H9 (cell line): Measurements from ENCODE around the gene TXNRD1. TPM values are rescaled to one million over a fixed set of nuclear protein-coding genes. Genes with fewer than 3 reads are reported as not detected.

Experiments used
- DNase-seq: peaks from one replicate; pipeline ENCODE4 v3.0.0-alpha.2; 2017
- H2AFZ ChIP-seq: one replicate; pipeline ENCODE4 v1.6.1; 2013; ENCODE audit warnings: mild to moderate bottlenecking, low read length, control low read depth, moderate library complexity
- H2AK5ac ChIP-seq: 2 replicates; pipeline ENCODE4 v1.6.1; 2013; ENCODE audit warnings: low read length, control low read depth, mixed read lengths; ENCODE audit not compliant: insufficient read length
- H2BK120ac ChIP-seq: one replicate; pipeline ENCODE4 v1.6.1; 2013; ENCODE audit warnings: low read depth, mild to moderate bottlenecking, low read length, control low read depth, inconsistent platforms; ENCODE audit not compliant: poor library complexity, severe bottlenecking
- H2BK12ac ChIP-seq: 2 replicates; pipeline ENCODE4 v1.6.1; 2013; ENCODE audit warnings: low read length, control low read depth, mixed read lengths, low read depth; ENCODE audit not compliant: insufficient read length
- H2BK15ac ChIP-seq: 2 replicates; pipeline ENCODE4 v1.6.1; 2013; ENCODE audit warnings: low read depth, low read length, control low read depth
- H2BK20ac ChIP-seq: one replicate; pipeline ENCODE4 v1.6.1; 2013; ENCODE audit warnings: low read depth, mild to moderate bottlenecking, low read length, control low read depth, inconsistent platforms; ENCODE audit not compliant: poor library complexity, severe bottlenecking
- H2BK5ac ChIP-seq: 2 replicates; pipeline ENCODE4 v1.6.1; 2013; ENCODE audit warnings: low read length, control low read depth, mixed read lengths; ENCODE audit not compliant: insufficient read length
- H3K14ac ChIP-seq: 2 replicates; pipeline ENCODE4 v1.6.1; 2013; ENCODE audit warnings: low read length, control low read depth; ENCODE audit not compliant: insufficient read depth
- H3K18ac ChIP-seq: 2 replicates; pipeline ENCODE4 v1.6.1; 2013; ENCODE audit warnings: low read depth, mild to moderate bottlenecking, mixed read lengths, low read length, control low read depth; ENCODE audit not compliant: insufficient read length
- H3K23ac ChIP-seq: 2 replicates; pipeline ENCODE4 v1.6.1; 2013; ENCODE audit warnings: low read length, control low read depth, mixed read lengths, low read depth; ENCODE audit not compliant: insufficient read length
- H3K23me2 ChIP-seq: 2 replicates; pipeline ENCODE4 v1.6.1; 2013; ENCODE audit warnings: low read depth, mild to moderate bottlenecking, mixed read lengths, low read length, control low read depth; ENCODE audit not compliant: insufficient read length, poor library complexity, severe bottlenecking
- H3K27ac ChIP-seq: 2 replicates; pipeline ENCODE4 v1.5.1; 2013; ENCODE audit warnings: low read length, control low read depth, mixed read lengths, low read depth; ENCODE audit not compliant: insufficient read length
- H3K27me3 ChIP-seq: 2 replicates; pipeline ENCODE4 v1.6.1; 2013; ENCODE audit warnings: low read length, control low read depth, inconsistent platforms; ENCODE audit not compliant: insufficient read depth
- H3K4ac ChIP-seq: 2 replicates; pipeline ENCODE4 v1.6.1; 2013; ENCODE audit warnings: low read depth, mild to moderate bottlenecking, control low read depth, inconsistent platforms, low read length, moderate library complexity
- H3K4me1 ChIP-seq: 2 replicates; pipeline ENCODE4 v1.6.1; 2013; ENCODE audit warnings: low read length, control low read depth, inconsistent platforms; ENCODE audit not compliant: insufficient read depth
- H3K4me2 ChIP-seq: 2 replicates; pipeline ENCODE4 v1.6.1; 2013; ENCODE audit warnings: low read length, control low read depth, mixed read lengths; ENCODE audit not compliant: insufficient read length, insufficient read depth
- H3K56ac ChIP-seq: 2 replicates; pipeline ENCODE4 v1.6.1; 2013; ENCODE audit warnings: low read depth, mild to moderate bottlenecking, mixed read lengths, low read length, control low read depth; ENCODE audit not compliant: insufficient read length
- H3K79me1 ChIP-seq: 2 replicates; pipeline ENCODE4 v1.6.1; 2013; ENCODE audit warnings: low read depth, mild to moderate bottlenecking, moderate library complexity, low read length, control low read depth, inconsistent platforms; ENCODE audit not compliant: insufficient read depth, poor library complexity, severe bottlenecking
- H3K79me2 ChIP-seq: 2 replicates; pipeline ENCODE4 v1.6.1; 2013; ENCODE audit warnings: low read length, control low read depth, inconsistent platforms; ENCODE audit not compliant: insufficient read depth
- H3K9ac ChIP-seq: 2 replicates; pipeline ENCODE4 v1.6.1; 2013; ENCODE audit warnings: low read length, control low read depth, mixed read lengths; ENCODE audit not compliant: insufficient read length; ENCODE audit errors: extremely low read depth
- H3K9me3 ChIP-seq: one replicate; pipeline ENCODE4 v1.6.1; 2013; ENCODE audit warnings: low read depth, low read length, inconsistent platforms; ENCODE audit not compliant: control insufficient read depth
- H3T11ph ChIP-seq: one replicate; pipeline ENCODE4 v1.6.1; 2013; ENCODE audit warnings: mild to moderate bottlenecking, low read length, control low read depth, inconsistent platforms
- H4K20me1 ChIP-seq: one replicate; pipeline ENCODE4 v1.6.1; 2013; ENCODE audit not compliant: control insufficient read depth, insufficient read length, insufficient read depth
- H4K5ac ChIP-seq: 2 replicates; pipeline ENCODE4 v1.6.1; 2013; ENCODE audit warnings: low read depth, mild to moderate bottlenecking, mixed read lengths, low read length, control low read depth; ENCODE audit not compliant: insufficient read length
- H4K8ac ChIP-seq: replicated peaks from 2 replicates; pipeline ENCODE4 v1.6.1; 2013; ENCODE audit warnings: low read length, control low read depth, mixed read lengths, low read depth; ENCODE audit not compliant: insufficient read length
- H4K91ac ChIP-seq: 2 replicates; pipeline ENCODE4 v1.6.1; 2013; ENCODE audit warnings: low read depth, mild to moderate bottlenecking, moderate library complexity, mixed read lengths, low read length, control low read depth; ENCODE audit not compliant: insufficient read length
- H3K27ac Mint-ChIP-seq, 3 experiments: 2 replicates in 2 of 3; 3 replicates in 1 of 3; pipeline ENCODE4 v1.8.0; 2020 to 2021; ENCODE audit warnings: mixed read lengths in 3 of 3, mild to moderate bottlenecking in 1 of 3, moderate library complexity in 1 of 3
- H3K27me3 Mint-ChIP-seq: 2 replicates; pipeline ENCODE4 v1.8.0; 2021; ENCODE audit warnings: low read depth, mild to moderate bottlenecking, moderate library complexity, mixed read lengths
- H3K36me3 Mint-ChIP-seq, 3 experiments: 2 replicates in 2 of 3; 3 replicates in 1 of 3; pipeline ENCODE4 v1.8.0; 2020 to 2021; ENCODE audit warnings: low read depth in 3 of 3, mixed read lengths in 3 of 3; ENCODE audit not compliant: insufficient read depth in 1 of 3
- H3K4me1 Mint-ChIP-seq, 2 experiments: 2 replicates each; pipeline ENCODE4 v1.8.0; 2020; ENCODE audit warnings: mixed read lengths in 2 of 2
- H3K4me3 Mint-ChIP-seq, 2 experiments: 2 replicates in 1 of 2; 3 replicates in 1 of 2; pipeline ENCODE4 v1.8.0; 2020 to 2021; ENCODE audit warnings: mild to moderate bottlenecking in 2 of 2, mixed read lengths in 2 of 2, moderate library complexity in 1 of 2
- H3K9me3 Mint-ChIP-seq, 2 experiments: 2 replicates in 1 of 2; 3 replicates in 1 of 2; pipeline ENCODE4 v1.8.0; 2020; ENCODE audit warnings: mild to moderate bottlenecking in 2 of 2, mixed read lengths in 2 of 2, moderate library complexity in 1 of 2
- CTCF ChIP-seq: fragments of 200-600 bp; sonication (generic); conservative IDR thresholded peaks from 3 replicates; pipeline ENCODE4 v1.8.0; 2021; ENCODE audit warnings: antibody characterized with exemption, mild to moderate bottlenecking
- WGBS: extraction: QIAGEN DNeasy Blood & Tissue Kit; methylation state at CpG from one replicate; pipeline ENCODE4 v1.1.7; 2013; ENCODE audit warnings: missing lambda C conversion rate, low lambda C conversion rate, mixed read lengths; ENCODE audit not compliant: insufficient read length; ENCODE audit errors: extremely low coverage; 5-methylcytosine and 5-hydroxymethylcytosine counted together
- total RNA-seq: library from RNA; stranded (reverse); gene quantifications from 2 replicates; pipeline ENCODE4 v1.2.1, GENCODE V29; 2021

TXNRD1 gene
- total RNA-seq, 1 experiment from 2014 or later = 100 TPM

GRCh38 chr12:104281636-104282035 lies 66.1 kb downstream of the TXNRD1 start:
- Histone ChIP-seq H3K56ac (no peak overlapping the region), H2BK120ac (no peak overlapping the region), H3K79me2 (no peaks in the 10 kb centered on the region), H3K18ac (no peak overlapping the region), H2BK12ac (no peak overlapping the region), H4K20me1 (no peaks in the 10 kb centered on the region), H3K23ac (no peak overlapping the region), H3K9me3 (no peaks in the 10 kb centered on the region), H2AK5ac (no peak overlapping the region), H2AFZ (no peak overlapping the region), H3K9ac (no peak overlapping the region), H3K27me3 (no peaks in the 10 kb centered on the region), H3K14ac (no peak overlapping the region), H4K5ac (no peak overlapping the region), H2BK15ac (no peak overlapping the region), H3K4ac (no peak overlapping the region), H3K23me2 (no peaks in the 10 kb centered on the region), H3K79me1 (no peaks in the 10 kb centered on the region), H3K4me2 (no peak overlapping the region), H3T11ph (no peak overlapping the region), H2BK20ac (no peak overlapping the region), H3K4me1 (peaks cover 5% of the 10 kb centered on the region; the same call in 1 of the 2 replicates), H4K8ac (no peak overlapping the region), H3K27ac (no peak overlapping the region), H4K91ac (no peak overlapping the region), H2BK5ac (no peak overlapping the region)
- no peak for TF ChIP-seq CTCF
- Mint-ChIP-seq H3K4me3 (no peak overlapping the region), H3K9me3 (peaks cover 2 to 3% of the 10 kb centered on the region in 2 experiments; a peak in 3 of 5 replicates), H3K27ac (no peak overlapping the region), H3K27me3 (peaks cover 3% of the 10 kb centered on the region; the same call in 1 of the 2 replicates), H3K36me3 (no peaks in the 10 kb centered on the region), H3K4me1 (peaks cover 18 to 26% of the 10 kb centered on the region in 2 experiments)
- WGBS = no CpG with 5 or more reads among the region's 5 CpGs
- no peak for DNase-seq
